Measurements from ENCODE around the gene SPATS2L.

Gene SPATS2L

DNA sequence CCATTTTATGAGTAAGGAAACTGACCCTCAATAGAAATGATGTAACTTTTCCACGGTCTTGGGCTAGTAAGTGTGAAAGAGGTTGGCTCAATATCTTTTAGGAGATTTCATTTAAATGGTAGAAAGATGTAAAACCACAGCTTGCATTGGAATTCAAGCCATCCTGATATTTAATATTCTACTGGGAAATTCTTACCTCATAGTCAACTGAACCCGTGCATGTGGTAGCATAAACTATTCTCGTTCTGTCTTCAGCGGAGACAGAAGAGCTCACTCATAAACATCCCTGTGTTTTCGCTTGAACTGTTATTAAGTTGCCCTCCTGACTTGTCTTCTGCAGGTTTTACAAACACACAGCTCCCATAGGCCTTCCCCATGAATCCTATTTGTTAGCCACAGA is 8.5 kb upstream of the SPATS2L start:
- DNase-seq (ENCODE audit: low spot score), result no peak

DNA sequence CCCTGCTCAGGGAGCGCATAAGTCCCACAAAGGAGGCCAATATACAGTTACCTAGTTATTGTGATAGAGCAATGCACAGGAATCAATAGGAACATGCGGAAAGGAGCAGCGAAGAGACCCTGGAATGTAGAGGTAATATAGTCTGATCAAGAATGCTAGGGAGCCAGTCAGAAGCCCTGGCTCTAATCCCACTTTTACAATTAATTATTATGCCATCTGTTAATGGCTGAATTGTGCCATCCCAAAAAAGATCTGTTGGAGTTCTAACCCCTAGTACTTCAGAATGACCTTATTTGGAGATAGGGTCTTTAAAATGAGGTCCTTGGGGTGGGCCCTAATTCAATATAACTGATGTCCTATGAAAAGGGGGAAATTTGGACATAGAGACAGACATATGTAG is 7.7 kb upstream of the SPATS2L start:
- no peak for DNase-seq (ENCODE audit: low spot score)

GRCh38 chr2:200300065-200300464 is 6.4 kb upstream of the SPATS2L start:
- no peak for DNase-seq (ENCODE audit: low spot score)

- no peak for DNase-seq (ENCODE audit: low spot score)
Measured at GRCh38 chr2:200300638-200301314, 5.7 kb upstream of the SPATS2L start.

DNA sequence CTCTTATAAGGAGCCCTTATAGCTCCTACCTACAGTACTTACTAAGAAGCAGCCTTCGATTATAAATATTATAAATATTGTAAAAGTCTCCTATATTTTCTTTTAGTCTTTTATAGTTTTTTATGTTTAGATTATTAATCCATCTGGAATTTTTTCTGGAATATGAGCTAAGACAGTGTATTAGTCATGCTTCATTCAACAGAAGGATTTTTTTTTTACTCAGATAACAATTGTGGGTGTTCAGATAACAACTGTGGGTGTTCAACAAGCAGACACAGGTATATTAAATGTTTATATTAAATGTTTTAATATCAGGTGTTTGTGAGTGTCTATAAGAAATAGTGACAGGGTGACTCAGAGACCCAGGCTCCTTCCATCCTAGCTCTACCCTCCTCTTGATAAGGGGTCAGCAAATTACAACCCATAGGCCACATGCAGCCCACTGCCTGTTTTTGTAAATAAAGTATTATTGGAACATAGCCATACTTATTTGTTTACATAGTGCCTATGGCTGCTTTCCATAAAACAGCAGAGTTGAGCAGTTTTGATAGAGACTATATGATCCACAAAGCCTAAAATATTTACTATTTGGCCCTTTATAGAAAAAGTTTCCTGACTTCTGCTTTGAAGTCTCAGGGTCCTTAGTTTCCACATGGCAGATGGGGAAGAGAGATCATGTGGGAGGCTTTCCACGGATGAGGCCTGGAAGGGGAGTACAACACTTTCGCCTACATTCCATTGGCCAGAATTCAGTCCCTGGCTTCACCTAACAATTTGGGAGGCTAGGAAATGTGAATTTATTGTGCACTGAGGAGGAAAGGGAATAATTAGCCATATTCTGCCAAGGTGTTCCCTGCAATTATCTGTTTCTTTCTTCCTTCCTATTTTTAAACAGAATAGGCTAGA is 4.3 kb upstream of the SPATS2L start:
- DNase-seq (ENCODE audit: low spot score), result no peak

DNA sequence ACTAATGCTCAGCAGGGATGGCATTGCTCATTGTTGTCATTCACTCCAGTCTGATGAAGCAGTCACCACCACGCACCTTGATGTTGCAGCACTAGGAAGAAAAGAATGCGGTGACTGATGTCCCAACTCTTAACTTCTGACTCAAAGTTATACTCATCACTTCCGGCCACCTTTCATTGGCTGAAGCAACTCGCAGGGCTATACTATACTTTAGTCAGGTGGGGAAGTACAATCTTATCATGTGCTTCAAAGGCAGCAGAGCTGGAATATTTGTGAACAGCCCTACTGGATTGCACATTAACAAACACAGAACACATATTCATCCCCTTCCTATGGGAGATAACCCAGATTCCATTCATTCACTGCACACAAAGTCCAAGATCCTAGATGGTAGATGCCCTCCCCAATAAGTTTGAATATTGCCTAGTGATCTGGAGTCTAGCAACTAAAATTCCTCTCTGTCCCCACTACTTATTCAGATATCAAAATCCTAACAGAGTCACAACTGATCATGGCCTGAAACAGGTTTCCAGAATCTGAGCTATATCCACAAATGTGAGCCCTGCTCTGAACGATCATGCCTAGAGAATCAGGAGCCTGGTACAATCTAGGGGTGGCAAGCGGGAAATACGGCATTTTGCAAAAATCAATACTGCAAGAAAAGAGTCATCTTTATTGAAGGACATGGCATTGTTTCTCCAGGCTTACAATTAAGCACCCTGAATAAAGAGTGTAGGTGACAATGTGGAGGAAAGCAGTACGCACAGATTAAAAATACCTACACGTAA is 3.4 kb upstream of the SPATS2L start:
- DNase-seq (ENCODE audit: low spot score), result no peak

GRCh38 chr2:200305797-200306195 is 697 bp upstream of the SPATS2L start:
- DNase-seq (ENCODE audit: low spot score), result no peak

- DNase-seq (ENCODE audit: low spot score), result peak; percentile 26
Measured at GRCh38 chr2:200306931-200307723, 634 bp downstream of the SPATS2L start.

DNA sequence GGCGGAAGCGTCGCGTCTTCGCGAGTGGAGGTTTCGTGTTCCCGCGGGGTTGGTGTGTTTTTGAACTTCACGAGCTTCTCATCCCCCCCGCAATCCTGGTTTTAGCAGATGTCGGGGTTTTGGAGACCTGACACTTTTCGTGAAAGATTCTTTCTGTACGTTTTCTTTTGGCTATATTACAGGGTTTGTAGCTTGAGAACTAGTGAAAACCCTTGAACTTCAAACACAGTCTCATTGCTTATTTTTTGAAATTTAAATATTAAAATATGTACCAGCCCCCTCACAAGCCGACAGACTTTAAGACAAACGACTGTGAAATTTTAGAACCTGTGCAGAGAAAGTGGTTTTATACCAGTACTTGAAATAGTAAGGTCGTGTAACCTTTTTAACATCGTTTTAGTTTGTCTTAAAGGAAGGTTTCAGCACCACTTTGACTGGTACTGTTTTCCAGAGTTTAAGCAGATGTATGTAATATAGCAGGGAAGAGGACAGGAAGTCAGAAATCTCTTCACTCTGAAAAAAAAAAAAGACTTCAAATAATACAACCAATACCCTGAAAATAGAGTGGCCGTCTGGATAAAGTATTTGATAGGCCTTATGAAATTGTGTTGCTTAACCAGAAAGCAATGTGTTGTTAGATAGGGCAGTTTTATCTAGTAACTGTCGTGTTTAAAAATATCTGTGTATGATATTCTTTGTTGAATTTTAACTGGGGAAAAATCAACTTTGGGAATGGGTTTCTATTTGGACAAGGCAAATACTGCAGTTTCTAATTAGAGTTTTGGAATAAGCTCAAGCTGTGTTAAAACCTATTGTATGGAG is 1.4 kb downstream of the SPATS2L start:
- DNase-seq (ENCODE audit: low spot score), result peak; percentile 35

- peak; percentile 34 for DNase-seq (ENCODE audit: low spot score)
Measured at GRCh38 chr2:200308546-200309295, 2.2 kb downstream of the SPATS2L start.

DNA sequence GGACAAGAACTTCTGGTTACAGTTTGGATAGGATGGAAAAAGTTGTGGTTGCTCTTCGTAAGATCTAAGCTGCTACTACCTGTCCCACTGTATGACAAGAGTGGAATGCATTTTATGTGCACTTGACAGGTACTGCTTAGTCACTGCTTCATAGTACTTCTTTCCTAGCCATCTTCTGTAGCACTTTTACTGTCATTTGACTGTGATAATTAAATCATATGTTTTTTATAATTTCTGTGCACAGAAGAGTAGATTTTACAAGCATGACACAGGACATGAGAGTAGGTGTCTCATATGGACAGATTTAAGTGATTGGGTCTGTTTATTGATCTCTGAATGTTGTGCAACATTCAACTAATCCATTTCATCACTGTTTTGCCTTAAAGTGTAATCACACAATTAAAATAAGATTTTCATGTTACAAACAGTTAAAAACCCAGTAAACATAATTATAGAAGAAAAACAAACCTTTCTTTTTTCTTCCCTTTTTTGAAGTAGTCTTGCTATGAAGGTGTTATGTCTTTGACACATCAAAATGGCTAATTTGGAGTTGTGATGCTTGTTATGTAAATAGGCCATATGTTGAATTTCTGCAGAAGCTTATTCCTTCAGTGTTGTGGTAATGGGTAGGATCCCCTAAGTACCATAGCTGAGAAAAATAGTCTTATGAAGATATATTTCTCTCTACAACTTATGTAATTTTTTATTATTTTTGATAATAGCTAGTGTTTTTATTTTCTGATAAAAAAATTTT is 3.0 kb downstream of the SPATS2L start:
- no peak for DNase-seq (ENCODE audit: low spot score)

GRCh38 chr2:200310545-200310971 is 4.1 kb downstream of the SPATS2L start:
- DNase-seq (ENCODE audit: low spot score), result no peak

DNA sequence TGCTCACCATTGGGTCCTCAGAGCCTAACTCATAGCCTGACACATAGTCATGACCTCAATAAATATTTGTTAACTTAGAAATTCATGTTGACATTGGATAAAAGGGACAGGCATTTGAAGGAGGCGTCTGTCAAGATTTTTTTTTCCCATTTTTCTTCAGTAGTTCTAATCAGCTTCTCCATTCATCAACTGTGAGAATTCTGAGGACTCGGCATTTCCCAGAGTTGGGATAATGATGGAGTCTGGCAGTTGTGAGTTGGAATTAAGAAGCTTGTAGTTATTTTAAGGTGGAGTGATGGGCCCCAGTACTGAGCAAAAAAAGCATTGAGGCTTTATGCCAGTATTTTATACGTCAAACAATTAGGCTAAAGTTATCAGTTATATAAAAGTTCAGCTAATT is 4.6 kb downstream of the SPATS2L start:
- no peak for DNase-seq (ENCODE audit: low spot score)

GRCh38 chr2:200314976-200315567 is 8.6 kb downstream of the SPATS2L start:
- no peak for DNase-seq (ENCODE audit: low spot score)

DNA sequence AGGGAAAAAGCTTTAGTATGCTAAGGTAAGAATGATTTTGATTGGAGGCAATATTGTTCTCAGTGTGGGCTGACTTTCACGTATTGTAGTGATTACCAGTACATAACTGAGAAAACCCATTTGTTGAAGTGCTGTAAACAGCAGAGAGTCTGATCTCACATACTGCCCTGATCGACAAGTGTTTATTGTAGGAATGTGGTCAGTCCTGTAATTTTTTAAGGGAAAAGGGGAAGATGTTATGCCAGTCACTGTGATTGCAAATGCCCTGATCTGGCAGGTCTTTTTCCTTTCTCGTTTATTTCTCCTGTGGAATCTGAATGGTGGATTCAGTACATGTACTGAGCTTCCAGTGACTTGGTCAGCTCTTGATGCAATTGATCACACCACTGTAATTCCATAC is 11.5 kb downstream of the SPATS2L start:
- DNase-seq (ENCODE audit: low spot score), result no peak

DNA sequence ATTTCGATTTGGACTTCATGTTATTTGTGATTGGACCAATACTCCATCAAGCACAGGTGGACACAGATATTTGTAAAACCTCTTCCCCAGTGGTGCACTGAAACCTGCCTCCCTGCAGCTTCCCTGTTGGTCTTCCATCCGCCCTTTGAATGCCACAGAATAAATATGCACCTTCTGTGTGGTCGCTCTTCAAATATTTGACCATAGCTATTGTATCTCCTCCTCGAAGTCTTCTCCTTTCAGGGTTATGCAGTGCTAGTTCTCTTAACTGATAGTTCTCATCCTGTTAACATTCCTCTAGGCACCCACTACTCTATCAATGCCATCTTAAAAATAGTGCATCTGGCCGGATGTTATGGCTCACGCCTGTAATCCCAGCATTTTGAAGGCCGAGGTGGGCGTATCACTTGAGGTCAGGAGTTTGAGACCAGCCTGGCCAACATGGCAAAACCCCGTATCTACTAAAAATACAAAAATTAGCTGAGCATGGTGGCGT is 12.5 kb downstream of the SPATS2L start:
- DNase-seq (ENCODE audit: low spot score), result no peak

DNA sequence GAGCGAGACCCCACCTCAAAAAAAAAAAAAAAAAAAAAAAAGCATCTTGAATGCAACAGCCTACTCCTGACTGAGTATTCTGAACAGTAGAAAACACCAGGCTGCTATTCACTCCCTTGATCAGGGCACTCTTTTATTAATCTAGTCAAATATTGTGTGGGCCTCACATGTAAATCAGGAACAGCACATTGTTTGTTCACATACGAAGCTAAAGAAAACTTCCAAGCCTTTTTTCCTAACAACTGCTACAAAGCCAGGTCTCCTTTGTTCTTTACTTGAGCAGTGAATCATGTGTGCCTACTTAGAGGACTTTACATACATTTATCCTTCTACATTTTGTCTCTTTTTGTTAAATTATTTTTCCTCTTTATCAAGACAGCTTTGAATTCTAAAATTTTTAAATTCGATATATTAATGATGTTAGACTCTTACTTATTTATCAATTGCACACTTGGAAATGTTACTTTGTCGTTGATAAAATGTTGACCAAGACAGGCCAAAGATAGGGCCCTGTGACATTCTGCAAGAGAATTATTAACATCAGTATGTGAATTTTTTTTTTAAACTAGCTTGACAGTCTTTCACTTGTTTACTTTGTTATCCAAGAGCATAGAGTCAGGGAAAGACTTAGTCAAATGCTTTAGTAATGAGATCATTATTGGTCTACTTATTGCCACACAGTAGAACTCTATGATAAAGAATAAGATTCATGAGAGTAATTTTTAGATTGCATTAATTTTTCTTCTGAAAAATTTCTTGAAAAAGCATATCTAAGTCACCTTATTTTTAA is 13.2 kb downstream of the SPATS2L start:
- no peak for DNase-seq (ENCODE audit: low spot score)

- no peak for DNase-seq (ENCODE audit: low spot score)
Measured at GRCh38 chr2:200320344-200320743, 13.9 kb downstream of the SPATS2L start.
